ENCODE results near the gene GREB1. TPM values are rescaled to one million over a fixed set of nuclear protein-coding genes. Genes with fewer than 3 reads are reported as not detected.

GREB1 gene
- total RNA-seq, 1 donor from 2014 or later = 82.5 TPM

DNA sequence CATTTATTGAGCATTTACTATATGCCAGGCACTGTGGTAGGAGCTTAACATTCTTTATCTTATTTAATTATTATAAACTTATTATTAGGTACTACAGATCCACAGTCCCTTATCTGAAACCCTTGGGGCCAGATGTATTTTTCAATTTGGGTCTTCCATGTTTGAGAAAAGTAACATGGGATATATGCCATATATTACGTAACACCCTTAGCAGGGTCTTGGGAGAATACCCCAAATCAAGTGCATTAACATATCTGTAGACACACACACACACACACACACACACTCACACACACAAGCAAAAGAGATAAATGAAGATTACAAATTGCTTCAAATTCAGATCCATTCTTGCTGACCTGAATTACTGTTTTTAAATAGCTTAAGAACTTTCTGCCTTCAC is 122.4 kb downstream of the GREB1 start:
- Mint-ChIP-seq H3K4me3 (ENCODE audit: low read depth) (no peak overlapping the region), H3K27ac (no peak overlapping the region), H3K36me3 (ENCODE audit: insufficient read depth) (no peaks in the 10 kb centered on the region), H3K9me3 (ENCODE audit: low read depth) (no peaks in the 10 kb centered on the region), H3K27me3 (peaks cover 7% of the 10 kb centered on the region), H3K4me1 (ENCODE audit: low read depth) (peaks cover 5% of the 10 kb centered on the region)
- TF ChIP-seq, protein P1, sequence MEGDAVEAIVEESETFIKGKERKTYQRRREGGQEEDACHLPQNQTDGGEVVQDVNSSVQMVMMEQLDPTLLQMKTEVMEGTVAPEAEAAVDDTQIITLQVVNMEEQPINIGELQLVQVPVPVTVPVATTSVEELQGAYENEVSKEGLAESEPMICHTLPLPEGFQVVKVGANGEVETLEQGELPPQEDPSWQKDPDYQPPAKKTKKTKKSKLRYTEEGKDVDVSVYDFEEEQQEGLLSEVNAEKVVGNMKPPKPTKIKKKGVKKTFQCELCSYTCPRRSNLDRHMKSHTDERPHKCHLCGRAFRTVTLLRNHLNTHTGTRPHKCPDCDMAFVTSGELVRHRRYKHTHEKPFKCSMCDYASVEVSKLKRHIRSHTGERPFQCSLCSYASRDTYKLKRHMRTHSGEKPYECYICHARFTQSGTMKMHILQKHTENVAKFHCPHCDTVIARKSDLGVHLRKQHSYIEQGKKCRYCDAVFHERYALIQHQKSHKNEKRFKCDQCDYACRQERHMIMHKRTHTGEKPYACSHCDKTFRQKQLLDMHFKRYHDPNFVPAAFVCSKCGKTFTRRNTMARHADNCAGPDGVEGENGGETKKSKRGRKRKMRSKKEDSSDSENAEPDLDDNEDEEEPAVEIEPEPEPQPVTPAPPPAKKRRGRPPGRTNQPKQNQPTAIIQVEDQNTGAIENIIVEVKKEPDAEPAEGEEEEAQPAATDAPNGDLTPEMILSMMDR (IDR thresholded peaks at IDR 0.05; ENCODE audit: unreplicated experiment) = no peak
- DNase-seq (ENCODE audit: low spot score, unreplicated experiment) = no peak

DNA sequence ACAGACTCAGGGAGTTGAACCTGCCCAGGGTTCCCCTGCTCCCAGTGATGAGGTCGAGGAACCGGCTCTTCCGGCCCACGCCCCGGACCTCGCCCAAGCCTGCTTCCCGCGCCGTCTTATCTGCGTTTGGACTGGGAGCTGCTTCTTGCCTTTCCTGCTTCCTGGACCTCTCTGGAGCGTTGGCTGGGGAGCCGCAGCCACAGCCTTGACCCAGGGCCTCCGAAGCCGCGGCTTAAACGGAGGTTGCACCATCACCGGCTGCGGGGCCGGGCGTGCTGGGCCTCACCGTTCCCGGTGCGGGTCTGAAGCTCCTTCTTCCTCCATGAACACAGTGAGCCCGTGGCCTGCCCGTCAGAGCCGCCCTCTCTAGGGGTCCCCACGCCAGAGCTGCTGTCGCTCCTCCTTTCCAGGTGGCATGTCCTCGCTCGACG is 122.8 kb downstream of the GREB1 start:
- Mint-ChIP-seq H3K4me3 (ENCODE audit: low read depth) (no peak overlapping the region), H3K4me1 (ENCODE audit: low read depth) (peaks cover 5% of the 10 kb centered on the region), H3K36me3 (ENCODE audit: insufficient read depth) (no peaks in the 10 kb centered on the region), H3K27ac (no peak overlapping the region), H3K27me3 (peaks cover 8% of the 10 kb centered on the region), H3K9me3 (ENCODE audit: low read depth) (no peaks in the 10 kb centered on the region)
- TF ChIP-seq, protein P1 (IDR thresholded peaks at IDR 0.05; ENCODE audit: unreplicated experiment) = no peak
- DNase-seq (ENCODE audit: low spot score, unreplicated experiment) = no peak

DNA sequence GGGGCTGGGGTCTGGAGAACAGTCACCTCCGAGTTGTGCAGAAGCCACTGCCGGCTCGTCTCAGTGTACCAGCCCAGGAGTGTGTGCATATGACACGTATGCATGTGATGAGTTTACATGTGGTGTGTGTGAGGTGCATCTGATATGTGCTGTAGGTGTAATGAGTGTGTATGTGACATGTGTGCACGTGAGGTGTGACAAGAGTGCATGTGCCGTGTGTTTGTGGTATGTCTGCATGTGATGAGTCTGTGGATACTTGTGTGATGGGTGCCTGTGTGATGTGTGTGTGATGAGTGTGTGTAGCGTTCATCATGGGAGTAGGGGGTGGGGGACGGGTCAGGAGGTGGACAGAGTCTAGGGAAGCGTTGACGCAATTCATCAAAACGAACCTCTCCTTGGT is 123.3 kb downstream of the GREB1 start:
- no peak overlapping the region for H3K27ac Mint-ChIP-seq
- peaks cover 10% of the 10 kb centered on the region for H3K27me3 Mint-ChIP-seq
- H3K36me3 Mint-ChIP-seq (ENCODE audit: insufficient read depth) = peaks cover 2% of the 10 kb centered on the region
- no peak for DNase-seq (ENCODE audit: low spot score, unreplicated experiment)
- TF ChIP-seq, protein P1 (IDR thresholded peaks at IDR 0.05; ENCODE audit: unreplicated experiment) = no peak
- H3K9me3 Mint-ChIP-seq (ENCODE audit: low read depth) = peaks cover 3% of the 10 kb centered on the region
- no peak overlapping the region for H3K4me3 Mint-ChIP-seq (ENCODE audit: low read depth)
- H3K4me1 Mint-ChIP-seq (ENCODE audit: low read depth) = peaks cover 5% of the 10 kb centered on the region

- no peak for DNase-seq (ENCODE audit: low spot score, unreplicated experiment)
- Mint-ChIP-seq H3K27ac (no peak overlapping the region), H3K4me3 (ENCODE audit: low read depth) (no peak overlapping the region), H3K9me3 (ENCODE audit: low read depth) (peaks cover 4% of the 10 kb centered on the region), H3K27me3 (peaks cover 11% of the 10 kb centered on the region), H3K4me1 (ENCODE audit: low read depth) (peaks cover 5% of the 10 kb centered on the region), H3K36me3 (ENCODE audit: insufficient read depth) (peaks cover 3% of the 10 kb centered on the region)
- TF ChIP-seq, protein P1 (IDR thresholded peaks at IDR 0.05; ENCODE audit: unreplicated experiment) = no peak
These were observed 123.8 kb downstream of the GREB1 start for GRCh38 chr2:11657646-11658045.

GRCh38 chr2:11658208-11659114 is 124.6 kb downstream of the GREB1 start:
- TF ChIP-seq, protein P1 (IDR thresholded peaks at IDR 0.05; ENCODE audit: unreplicated experiment) = no peak
- Mint-ChIP-seq H3K4me3 (ENCODE audit: low read depth) (no peak overlapping the region), H3K27ac (no peak overlapping the region), H3K4me1 (ENCODE audit: low read depth) (peaks cover 5% of the 10 kb centered on the region), H3K9me3 (ENCODE audit: low read depth) (peaks cover 9% of the 10 kb centered on the region), H3K27me3 (peaks cover 12% of the 10 kb centered on the region), H3K36me3 (ENCODE audit: insufficient read depth) (peaks cover 3% of the 10 kb centered on the region)
- no peak for DNase-seq (ENCODE audit: low spot score, unreplicated experiment)

All from progenitor cell of endocrine pancreas (in vitro differentiated cells).